Activated T-cell treated with anti-CD3 and anti-CD28 coated beads, Interleukin-2, amount 50 U/mL, for 1 hour (primary cell): ENCODE results near the gene TPD52L2.
"Not testable (repeated sequence)": the region's sequence is repeated elsewhere in the genome, so short reads cannot be mapped to it uniquely, and the experiment has no call there.

ENCODE experiments used
- DNase-seq: peaks from one replicate; pipeline ENCODE4 v3.0.0-alpha.2; 2020

TPD52L2 gene

DNA sequence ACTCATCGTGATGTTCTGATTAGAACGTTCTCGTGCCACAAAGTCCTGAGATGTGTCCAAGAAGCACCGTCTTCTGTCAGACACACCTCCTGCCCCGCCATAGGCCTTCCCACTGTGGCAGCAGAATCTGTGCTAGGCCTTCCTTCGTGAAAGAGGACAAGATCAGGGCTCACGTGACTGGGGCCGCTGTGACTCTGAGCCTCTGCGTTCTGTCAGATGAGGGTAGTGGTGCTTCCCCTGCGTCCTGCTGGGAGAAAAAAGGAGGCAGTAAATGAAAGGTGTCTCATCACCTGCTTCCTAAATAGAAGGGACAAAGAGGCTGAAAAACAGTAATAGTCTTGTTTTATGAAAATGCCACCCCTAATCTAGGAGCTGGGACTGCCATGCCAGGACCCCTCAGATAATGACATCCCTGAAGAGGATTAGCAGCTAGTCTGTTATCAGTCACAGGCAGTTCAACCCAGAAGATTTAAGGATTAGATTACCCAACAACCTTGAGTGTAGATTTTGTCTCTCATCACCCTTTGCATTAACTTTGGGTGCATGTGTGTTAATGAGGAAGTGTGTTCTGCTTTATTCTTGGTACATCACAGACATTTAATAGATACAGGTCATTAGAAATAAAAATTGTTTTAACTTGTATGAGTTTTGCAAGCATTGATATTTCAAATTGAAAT is 34.0 kb downstream of the TPD52L2 start:
- no peak for DNase-seq

- DNase-seq, result no peak
Measured at GRCh38 chr20:63900413-63900812, 35.3 kb downstream of the TPD52L2 start.

DNA sequence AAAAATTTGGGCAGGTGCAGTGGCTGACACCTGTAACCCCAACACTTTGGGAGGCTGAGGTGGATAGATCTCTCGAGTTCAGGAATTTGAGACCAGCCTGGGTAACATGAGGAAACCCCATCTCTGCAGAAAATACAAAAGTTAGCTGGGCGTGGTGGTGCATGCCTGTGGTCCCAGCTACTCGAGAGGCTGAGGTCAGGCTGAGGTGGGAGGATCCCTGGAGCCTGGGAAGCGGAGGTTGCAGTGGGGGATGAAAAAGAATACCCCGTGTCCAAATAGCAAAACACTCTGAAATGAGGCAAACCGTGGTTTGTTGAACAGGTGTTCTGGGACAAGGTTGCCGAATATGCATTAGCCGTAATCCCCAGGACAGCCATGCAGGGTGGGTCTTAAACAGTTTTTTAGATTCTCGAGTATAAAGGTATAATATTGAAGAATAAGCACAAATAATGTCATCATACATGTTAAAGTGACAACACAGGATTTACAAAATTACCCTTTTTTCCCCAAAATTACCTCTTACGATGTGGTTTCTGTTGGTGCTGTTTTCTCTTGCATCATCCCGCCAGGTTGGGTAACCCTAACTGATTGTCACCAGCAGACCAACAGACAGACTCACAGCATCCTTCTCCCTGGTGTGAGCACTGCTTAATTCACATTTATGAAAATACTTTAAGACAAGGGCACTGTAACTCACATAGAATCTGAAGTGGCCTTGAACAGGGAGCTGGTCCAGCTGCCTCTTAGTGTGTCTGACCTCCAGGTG is 38.9 kb downstream of the TPD52L2 start:
- DNase-seq, result no peak

- DNase-seq, result no peak
Measured at GRCh38 chr20:63908008-63908682, 43.1 kb downstream of the TPD52L2 start.

DNA sequence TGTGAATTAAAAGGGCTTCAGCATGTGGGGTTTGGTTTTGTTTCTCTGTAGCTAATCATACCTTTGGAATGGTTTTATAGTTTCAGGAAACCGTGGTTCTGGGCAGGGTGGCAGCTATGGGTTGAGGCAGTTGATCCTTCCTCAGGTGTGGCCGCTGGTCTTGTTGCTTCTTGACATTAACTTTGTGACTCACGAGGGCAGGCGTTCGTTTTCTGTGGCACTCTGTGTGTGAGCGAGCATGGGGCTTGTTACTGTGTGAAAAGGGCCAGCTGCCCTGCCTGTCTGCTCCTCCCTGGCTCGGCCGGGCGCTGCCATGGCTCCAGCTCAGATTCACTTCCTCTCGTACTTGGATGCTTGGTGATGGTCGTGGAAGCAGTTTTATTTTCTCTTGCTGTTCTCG is 46.1 kb downstream of the TPD52L2 start:
- no peak for DNase-seq

- no peak for DNase-seq
Measured at GRCh38 chr20:63913768-63914167, 48.7 kb downstream of the TPD52L2 start.

GRCh38 chr20:63915471-63915870 is 50.4 kb downstream of the TPD52L2 start:
- DNase-seq, result no peak

- DNase-seq, result not testable (repeated sequence)
Measured at GRCh38 chr20:63916371-63916939, 51.4 kb downstream of the TPD52L2 start.

- no peak for DNase-seq
Measured at GRCh38 chr20:63917811-63918210, 52.7 kb downstream of the TPD52L2 start.

GRCh38 chr20:63919130-63919529 is 54.1 kb downstream of the TPD52L2 start:
- no peak for DNase-seq

- DNase-seq, result no peak
Measured at GRCh38 chr20:63920226-63920625, 55.2 kb downstream of the TPD52L2 start.

DNA sequence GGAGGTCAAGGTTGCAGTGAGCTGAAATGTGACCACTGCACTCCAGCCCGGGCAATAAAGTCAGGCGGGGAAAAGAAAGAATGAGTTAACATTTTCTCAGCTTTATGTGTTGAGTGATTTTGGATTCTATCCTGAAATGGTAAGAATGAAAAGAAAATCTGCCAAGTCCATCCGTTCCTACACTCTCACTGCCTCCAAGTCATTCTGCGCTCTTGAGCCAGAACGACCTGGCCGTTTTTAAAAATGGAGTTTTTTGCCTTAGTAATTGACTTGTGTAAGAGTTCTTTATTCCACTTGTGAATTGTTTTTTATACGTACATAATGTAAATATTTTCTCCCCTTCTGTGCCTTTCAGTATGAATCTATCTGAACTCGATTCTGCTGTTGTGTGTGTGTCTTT is 58.6 kb downstream of the TPD52L2 start:
- DNase-seq, result no peak

DNA sequence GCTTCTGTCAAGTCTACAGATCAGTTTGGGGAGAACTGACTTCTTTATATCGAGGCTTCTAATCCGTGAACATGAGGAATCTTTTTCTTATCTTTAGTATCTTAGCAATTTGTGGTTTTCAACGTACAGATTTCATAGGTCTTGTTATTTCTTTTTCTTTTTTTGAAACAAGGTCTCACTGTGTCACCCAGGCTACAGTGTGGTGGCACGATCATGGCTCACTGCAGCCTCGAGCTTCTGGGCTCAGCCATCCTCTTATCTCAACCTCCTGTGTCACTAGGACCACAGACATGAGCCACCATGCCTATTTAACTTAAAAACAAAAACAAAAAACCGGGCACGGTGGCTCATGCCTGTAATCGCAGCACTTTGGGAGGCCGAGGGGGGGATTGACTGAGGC is 59.2 kb downstream of the TPD52L2 start:
- no peak for DNase-seq

- no peak for DNase-seq
Measured at GRCh38 chr20:63926298-63926697, 61.2 kb downstream of the TPD52L2 start.

DNA sequence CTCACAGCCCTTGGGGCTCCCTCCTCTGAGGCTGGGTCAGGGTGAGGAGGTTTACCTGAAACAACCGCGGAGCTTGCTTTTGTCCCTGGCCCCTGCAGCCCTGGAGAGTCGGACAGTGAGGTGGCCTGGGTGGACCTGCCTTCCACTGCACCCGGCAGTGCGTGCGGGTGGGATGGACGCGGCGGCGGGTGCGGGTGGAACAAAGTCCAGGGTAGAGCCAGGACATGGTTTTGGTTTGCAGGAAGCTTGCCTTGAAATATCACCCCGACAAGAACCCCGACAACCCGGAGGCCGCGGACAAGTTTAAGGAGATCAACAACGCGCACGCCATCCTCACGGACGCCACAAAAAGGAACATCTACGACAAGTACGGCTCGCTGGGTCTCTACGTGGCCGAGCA is 64.0 kb downstream of the TPD52L2 start:
- no peak for DNase-seq

DNA sequence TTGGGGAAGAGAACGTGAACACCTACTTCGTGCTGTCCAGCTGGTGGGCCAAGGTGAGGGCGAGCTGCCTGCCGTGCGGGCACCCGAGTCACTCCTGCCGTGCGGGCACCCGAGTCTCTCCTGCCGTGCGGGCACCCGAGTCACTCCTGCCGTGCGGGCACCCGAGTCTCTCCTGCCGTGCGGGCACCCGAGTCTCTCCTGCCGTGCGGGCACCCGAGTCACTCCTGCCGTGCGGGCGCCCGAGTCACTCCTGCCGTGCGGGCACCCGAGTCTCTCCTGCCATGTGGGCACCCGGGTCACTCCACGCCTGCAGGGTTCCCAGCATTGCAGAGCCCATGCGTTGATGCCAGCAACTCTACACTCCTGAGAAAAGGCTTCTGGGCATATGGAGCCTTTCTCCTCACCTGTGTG is 64.4 kb downstream of the TPD52L2 start:
- not testable (repeated sequence) for DNase-seq

DNA sequence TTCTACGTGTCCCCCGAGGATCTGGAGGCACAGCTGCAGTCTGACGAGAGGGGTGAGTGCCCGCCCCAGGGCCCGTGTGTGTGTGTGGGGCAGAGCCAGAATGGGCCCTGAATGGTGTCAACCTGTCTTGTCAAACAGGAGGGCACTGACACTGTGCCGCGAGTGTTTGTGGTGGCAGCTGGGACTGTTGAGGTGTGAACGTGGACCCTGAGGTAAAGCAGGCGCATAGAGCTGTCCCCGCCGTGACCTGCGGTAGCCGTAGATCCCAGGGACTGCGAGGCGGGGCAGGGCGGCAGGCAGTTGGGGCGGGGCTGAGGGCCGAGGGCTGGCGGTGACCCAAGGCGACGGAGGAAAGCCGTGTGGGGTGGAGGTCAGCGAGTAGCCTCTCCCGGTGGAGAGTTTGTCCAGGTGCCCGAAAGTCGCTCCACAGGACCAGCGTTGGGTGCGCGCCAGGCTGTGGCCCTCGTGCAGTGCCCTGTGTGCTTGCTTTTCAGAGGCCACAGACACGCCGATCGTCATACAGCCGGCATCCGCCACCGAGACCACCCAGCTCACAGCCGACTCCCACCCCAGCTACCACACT is 66.0 kb downstream of the TPD52L2 start:
- no peak for DNase-seq

- DNase-seq, result no peak
Measured at GRCh38 chr20:63931735-63932134, 66.7 kb downstream of the TPD52L2 start.

DNA sequence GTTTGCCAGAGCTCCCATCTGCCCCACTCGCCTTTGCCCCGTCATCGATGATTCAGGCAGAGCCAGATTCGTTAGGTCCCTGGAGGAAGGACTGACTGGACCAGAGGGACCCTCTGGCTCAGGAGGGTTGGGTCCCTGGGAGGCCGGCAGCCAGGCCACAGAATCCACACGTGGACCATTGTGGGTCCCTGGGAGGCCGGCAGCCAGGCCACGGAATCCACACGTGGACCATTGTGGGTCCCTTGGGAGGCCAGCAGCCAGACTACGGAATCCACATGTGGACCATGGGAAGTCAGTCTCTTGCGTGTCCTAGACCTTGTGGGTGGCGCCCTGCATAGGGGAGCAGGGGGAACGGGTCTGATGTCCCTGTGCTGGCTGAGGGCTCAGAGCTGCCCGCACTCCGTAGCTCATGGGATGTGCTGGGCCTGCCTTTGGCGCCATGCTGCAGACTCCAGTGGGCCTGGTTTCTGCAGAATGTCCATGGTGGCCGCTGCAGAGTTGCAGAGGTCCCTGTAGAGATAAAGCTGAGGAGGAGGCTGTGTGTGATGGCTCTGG is 67.6 kb downstream of the TPD52L2 start:
- no peak for DNase-seq

GRCh38 chr20:63933646-63934045 is 68.6 kb downstream of the TPD52L2 start:
- DNase-seq, result no peak

DNA sequence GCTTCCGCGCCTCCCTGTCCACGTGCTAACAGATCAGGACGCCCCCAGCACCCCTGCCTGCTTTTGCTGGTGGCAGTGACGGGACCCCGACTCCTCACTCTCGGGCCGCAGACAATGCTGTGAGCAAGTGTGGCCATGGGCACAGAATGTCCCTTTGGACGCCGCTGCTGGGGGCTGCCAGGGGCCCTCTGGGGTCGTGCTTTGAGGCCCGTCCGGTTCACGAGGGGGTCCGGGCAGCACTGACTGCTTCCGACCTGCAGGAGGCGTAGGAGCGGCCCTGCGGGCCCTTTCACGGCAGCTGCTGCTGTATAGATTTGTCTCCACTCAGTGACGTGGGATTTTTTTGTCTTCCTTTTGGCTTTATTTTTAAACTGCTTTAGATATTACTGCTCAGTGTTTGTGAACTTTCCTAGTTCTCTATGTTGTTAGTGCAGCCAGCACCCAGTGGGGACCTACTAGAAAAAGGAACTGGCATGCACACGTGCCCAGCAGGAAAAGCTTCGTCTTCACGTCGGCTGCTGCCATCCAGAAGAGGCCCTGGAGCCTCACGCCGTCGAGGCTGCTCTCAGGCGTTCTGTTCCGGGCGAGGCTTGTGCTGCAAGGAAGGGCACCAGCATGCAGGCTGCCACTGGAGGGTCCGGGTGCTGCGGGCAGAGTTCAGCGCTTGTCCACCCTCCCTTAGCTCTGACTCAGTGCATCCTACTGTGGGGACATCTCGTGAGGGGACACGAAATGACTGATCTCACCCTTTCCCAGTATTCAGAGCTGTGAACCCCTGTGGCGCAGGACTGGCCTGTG is 69.4 kb downstream of the TPD52L2 start:
- no peak for DNase-seq

DNA sequence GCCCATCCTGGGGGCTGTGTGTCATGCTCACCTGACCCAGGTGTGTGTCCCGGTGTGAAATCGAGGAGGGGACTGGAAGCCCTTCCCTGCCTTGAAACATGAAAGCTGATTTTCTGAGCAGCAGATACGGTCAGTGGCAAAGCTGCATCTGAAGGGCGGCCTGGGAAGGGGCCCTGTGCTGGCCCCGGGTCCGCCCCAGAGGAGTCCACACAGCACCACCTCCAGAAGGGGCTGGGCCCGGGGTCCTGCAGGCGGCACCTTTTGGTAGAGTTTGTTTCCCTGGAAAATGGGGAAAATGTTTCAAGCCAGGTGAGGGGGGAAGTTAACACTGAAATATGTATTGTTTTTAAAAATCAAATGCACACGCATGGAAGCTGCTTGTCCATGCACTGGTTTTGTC is 70.4 kb downstream of the TPD52L2 start:
- DNase-seq, result no peak
